ENCODE results near the gene USP9X.
"Not testable (repeated sequence)": the region's sequence is repeated elsewhere in the genome, so short reads cannot be mapped to it uniquely, and the experiment has no call there.

USP9X gene

DNA sequence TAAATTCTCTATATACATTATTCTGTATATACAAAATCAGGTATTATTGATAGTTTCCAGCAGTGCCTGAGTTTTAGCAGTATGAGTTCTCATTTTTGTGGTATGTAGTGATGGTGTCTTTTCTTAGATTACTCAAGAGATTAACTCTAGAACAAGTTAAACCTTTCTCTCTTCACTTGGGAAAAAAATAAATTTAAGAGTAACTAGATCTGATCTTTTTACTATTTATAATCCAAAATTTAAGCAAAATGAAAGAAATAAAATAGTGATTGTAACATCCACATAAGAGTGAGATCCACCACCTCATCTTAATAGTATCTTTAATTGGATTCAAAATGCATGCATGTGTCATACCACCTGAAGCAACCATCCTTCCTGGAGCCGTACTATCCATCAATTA, 124.6 kb downstream of the USP9X start:
- no peak for FAIRE-seq

DNA sequence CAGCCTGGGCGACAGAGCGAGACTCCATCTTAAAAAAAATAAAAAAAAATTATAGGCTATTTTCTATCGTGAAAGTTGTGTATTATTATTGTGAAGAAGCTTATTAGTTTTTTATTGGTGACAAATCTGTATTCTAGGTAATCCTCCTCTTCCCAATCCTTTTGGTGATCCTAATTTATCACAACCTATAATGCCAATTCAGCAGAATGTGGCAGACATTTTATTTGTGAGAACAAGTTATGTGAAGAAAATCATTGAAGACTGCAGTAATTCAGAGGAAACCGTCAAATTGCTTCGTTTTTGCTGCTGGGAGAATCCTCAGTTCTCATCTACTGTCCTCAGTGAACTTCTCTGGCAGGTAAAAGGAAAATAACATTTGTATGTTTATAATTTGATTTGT, 139.4 kb downstream of the USP9X start:
- FAIRE-seq = no peak

DNA sequence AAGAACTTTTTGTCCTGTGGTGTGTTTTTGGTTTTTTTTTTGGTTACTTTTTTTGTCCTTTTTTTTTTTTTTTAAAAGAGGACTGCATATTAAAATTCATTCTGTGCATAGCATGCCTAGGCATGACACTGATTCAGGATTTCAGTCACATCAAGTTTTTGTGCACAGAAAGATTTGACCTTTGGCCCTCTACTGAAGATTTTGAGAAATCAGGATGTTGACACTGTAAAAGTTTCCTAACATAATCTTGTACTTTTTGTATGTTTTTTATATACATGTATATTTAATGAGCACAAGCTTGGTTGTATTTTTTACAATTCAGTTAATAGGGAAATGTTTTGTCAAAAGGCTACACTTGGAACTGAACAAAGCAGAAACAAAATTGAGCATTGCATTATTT, 148.7 kb downstream of the USP9X start:
- no peak for FAIRE-seq

DNA sequence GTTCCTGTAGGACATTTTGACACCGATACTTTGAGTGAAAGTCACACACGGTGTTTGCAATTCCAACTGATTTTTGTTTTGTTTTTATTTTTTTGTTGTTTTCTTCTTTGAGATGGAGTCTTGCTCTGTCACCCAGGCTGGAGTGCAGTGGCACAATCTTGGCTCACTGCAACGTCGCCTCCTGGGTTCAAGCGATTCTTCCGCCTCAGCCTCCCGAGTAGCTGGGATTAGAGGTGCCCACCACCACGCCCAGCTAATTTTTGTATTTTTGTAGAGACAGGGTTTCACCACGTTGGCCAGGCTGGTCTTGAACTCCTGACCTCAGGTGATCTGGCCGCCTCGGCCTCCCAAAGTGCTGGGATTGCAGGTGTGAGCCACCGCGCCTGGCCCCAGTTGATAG, 149.2 kb downstream of the USP9X start:
- FAIRE-seq = not testable (repeated sequence)

DNA sequence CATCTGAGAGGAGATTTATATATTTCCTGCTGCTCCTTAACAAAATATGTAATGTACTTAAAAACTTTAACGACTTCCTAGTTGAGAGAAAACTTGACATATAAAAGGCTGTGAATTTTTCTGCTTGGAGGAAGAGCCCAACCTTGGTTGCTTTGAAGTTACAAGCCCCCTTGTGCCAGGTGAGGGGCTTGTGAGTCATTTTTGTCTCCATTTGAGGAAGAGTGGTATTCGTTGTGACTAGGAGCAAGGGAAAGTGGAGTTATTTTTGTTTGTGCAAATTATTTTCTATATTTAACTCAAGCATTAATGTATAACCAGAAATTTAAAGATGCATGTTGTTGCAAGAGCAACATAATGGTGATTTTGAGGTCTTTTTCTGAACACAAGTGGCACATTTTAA, 149.7 kb downstream of the USP9X start:
- FAIRE-seq = no peak

DNA sequence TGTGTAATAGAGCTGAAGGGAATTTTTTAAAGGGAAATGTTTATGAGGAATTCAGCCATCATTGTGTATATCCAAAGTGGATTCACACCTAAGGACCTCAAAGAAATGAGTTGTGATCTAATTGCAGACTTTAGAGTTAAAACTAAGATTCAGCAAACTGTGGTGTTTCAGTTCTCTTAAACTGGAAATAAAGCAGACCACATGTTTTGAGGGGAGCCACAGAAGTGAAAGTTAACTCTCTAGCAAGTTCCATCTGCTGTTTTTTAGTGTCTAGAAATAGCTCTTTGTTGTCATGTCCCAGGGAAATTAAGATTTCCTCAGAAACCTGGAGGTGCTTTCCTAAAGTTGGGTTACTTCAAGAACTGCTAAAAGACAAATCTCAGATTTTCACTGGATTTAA, 151.4 kb downstream of the USP9X start:
- no peak for FAIRE-seq

DNA sequence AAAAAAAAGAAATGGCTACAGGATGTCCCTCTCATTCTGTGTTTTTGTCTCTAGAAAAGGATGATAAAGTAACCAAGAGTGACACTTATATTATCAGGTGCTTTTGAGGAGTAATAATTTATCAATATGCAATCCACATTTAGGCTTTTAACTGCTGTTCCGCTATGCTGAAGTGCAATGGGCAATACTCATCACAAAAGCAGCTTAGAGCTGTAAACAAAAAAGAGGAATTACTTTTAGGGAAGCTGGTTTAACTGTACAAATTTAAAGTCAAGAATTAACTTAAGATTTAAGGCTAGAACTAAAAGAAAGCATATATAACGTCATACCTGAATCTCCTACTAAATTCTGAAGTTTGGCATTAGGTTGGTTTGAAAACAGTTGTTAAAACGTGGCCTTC, 155.3 kb downstream of the USP9X start:
- FAIRE-seq = no peak

DNA sequence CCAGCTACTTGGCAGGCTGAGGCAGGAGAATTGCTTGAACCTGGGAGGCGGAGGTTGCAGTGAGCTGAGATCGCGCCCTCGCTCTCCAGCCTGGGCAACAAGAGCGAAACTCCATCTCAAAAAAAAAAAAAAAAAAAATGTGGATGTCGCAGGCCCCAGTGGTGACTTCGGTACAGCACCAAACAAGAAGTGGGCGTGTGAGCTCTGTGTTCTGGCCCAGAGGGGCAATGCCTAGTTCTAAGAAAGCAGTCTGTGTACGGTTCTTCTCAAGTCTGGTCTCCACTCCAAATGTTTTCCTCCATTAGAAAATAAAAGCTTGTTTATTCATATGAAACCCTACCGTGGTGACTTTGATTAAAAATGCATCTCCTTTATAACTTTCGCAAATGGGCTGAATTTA, 156.7 kb downstream of the USP9X start:
- FAIRE-seq = no peak

DNA sequence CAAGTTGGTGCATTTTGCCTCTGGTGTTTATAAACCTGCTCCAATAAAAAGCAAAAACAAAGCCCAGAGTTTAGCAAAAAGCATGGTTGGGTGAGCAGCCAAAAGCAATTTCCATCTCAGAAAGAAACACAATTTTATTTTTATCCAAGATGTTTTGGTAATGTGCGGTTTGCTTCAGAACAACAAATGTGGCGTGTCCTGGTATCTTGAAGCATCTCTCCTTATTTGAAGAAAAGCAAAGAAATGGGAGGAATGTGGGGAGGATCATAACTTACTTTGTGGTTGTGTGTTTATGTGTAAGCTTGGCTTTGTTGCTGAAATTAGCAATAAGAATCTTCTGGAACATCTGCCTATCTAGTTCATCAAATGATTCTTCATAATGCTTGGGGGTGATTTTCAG, 160.4 kb downstream of the USP9X start:
- no peak for FAIRE-seq

DNA sequence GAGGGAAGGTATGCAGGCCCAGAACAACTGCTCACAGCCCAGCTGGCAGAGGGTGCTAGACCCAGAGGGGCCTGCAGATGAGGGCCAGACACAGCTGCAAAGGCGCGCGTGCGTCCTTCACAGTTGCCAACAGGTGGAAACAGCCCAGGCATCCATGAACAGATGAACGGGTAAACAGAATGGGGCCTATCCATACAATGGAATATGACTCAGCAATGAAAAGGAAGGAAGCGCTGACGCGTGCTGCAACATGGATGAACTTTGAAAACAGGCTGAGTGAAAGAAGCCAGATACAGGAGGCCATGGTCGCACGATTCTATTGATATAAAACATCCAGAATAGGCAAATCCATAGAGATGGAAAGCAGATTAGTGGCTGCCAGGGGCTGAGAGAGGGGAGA, 165.6 kb downstream of the USP9X start:
- no peak for FAIRE-seq

DNA sequence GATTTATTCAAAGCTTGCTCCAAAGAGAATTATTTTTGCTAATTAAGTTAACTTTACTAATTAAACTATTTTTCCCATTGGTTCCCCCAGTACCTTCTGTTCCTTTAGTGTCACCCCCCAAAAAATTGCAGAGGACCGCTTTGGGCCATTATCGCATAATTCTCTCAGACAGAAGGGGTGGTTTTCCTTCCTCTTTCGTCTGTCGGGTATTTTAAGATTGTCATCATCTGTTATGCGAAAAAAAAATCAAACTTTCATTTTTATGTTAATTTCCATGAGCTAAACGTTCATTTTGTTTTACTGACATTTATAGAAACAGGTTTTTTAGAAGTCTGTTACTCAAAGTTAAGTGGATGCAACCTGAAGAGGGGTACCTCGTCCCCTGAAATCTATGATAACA, 172.6 kb downstream of the USP9X start:
- no peak for FAIRE-seq

DNA sequence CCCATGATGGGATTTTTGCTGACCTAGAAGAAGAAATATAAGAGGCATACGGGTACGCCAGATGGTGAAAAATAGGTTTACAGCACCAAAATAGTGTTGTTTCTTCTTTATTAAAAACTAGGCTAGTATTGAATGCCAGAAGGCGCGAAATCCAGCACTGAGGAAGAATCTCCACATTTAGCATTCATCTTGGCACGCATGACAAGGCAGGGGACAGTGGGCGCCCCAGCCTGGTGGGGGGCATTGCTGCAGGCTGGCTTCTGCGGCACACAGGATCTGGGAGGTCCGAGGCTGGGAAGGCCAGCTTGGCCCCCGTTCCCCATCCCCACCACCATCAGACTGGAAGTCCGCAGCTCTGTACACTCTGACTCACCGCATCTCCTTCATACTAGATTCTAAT, 173.0 kb downstream of the USP9X start:
- FAIRE-seq = no peak

DNA sequence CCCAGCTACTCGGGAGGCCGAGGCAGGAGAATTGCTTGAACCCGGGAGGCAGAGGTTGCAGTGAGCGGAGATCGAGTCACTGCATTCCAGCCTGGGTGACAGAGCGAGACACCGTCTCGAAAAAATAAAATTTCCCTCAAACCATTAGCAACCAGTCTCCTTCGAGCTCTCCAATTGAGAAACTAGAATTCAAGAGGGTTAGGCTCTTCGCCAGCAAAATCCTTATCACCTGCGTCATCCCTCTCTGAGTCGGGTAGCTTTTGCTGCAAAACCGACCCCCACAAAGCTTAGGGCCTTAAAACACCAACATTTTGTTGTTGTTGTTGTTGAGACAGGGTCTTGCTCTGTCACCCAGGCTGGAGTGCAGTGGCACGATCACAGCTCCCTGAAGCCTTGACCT, 173.6 kb downstream of the USP9X start:
- FAIRE-seq = no peak

DNA sequence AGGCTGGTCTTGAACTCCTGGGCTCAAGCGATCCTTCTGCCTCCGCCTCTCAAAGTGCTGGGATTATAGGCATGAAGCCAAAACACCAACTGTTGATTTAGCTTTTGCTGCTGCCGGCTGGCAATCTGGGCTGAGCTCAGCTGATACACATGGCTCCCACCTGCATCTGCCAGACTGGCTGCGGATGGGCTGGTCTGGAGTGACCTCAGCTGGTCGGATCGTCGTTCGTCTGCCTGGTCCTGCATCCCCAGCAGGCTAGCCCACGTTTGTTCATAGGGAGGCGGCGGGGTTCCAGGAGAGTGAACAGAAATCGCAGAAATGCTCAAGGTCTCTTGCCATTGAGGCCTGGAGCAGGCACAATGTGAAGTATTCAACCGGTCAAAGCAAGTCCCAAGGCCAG, 174.3 kb downstream of the USP9X start:
- FAIRE-seq = no peak

DNA sequence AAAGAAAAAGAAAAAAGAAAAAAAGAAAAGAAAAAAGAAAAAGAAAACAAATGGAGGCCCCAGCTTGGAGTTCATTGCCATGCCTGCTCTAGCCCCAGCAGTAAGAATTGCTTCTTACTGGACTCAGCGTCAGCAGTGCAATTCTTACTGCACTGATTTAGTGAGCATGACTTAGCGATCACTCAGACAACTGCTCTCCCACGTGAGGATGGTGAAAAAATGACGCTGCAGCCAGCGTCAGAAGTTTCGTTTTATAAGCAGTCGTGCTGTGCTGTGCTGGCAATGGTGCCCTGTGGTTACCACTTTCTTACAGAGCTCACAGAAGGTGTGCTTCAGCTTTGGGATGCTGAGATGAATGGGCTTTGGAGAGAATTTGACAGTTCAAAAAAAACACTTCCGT, 180.4 kb downstream of the USP9X start:
- no peak for FAIRE-seq

DNA sequence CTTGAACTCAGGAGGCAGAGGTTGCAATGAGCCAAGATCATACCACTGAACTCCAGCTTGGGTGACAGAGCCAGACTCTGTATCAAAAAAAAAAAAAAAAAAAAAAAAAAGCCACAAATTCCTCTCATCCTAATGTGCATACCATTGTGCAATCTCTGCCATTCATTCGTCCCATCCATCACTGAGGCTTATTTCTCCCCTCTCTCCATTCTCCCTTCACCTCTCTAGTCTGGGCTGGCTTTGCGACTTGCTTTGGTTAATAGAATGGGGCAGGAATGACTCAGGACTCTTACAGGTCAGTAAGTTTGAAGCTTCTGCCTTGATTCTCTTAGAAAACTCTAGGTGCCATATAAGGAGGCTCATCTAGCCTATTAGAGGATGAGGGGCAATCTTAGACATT, 188.4 kb downstream of the USP9X start:
- FAIRE-seq = no peak

DNA sequence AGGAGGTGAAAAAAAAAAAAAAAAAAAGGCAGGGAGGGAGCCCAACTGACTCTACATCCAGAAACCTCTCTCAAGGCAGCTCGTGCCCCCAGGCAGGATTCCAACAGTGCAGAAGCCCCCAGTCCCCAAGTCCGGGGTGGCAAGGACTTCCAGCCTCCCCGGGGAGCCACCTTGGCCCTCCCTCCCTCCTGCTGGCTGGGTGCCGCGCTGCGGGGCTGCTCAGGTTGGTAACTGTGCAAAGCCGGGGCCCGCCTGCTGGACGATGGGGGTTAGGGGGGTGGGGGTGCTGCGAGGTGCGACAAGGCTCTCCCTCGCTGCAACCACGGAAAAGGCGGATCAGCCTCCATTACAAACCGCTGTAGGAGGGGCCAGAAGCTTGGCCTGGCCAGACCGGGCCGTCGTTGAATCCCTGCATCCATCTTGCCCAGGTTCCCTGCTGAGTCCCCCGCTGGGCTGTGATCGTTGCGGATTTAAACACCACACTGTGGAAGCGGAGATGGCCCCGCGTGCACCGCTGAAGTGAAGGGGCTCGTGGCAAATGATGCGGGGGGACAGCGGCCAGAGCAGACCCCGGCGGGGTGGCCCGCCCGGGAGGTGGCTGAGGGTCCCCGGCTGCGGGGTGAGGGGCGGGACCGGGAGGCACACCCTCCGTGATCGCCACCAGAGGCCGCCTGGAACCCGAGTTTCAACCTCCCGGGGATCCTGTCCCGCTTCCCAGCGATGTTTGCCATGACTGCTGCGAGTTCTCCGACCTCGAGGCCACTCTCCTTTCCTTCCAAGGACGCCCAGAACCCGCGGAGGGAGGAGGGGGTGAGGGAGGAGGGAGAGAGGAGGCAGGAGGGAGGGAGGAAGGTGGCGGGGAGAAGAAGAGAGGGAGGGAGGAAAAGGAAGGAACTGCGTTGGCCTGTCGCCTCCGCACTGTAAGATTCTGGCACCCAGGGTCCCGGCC, 190.7 kb downstream of the USP9X start:
- no peak for FAIRE-seq

DNA sequence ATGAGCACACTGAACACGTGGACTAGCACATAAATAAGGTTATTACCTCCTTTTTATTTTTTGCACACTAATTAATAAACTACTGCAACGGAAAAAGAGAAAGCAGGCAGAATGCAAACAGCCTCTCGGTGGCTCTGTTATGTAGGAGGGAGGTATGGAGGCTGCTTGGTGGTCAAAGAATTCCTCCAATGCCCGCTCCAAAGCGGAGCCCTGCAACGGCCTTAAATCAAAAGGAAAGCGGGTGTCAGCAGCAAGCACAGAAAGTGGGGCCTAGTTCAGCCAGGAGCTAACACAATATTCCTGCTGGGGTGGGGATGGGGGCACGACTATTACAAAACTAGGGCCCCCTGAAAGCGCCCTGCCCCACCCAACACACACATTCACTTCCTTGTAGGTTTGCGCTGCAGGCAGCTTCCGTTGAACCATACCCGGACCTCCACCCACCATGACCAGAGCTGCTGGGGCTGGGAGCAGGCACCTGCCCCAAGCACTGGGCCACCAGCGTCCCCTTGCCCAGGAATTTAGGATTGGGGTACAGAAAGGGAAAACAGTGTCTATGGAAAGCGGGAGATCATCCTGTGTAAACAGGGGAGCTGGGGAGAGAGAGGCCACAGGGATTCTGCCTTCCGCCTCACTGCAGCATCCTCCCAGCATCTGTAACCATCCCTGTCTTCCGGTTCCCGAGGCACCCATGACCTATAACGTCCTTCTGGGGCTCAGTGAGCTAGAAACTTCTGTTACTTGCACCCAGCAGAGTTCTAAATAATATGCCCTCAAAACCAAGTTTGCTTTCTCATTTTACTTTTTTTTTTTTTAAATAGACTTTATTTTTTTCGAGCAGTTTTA, 191.6 kb downstream of the USP9X start:
- no peak for FAIRE-seq

DNA sequence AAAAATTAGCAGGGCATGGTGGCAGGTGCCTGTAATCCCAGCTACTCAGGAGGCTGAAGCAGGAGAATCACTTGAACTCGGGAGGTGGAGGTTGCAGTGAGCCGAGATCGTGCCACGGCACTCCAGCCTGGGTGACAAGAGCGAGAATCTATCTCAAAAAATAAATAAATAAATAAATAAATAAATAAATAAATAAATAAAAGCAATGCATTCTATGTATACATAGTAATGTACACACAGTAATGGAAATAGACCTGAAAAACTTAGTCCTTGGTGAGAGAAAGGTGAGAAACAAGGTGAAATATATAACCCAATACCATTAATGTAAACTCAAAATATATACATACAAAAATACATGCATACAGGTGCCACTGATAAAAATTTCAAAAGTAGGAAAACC, 197.1 kb downstream of the USP9X start:
- not testable (repeated sequence) for FAIRE-seq

DNA sequence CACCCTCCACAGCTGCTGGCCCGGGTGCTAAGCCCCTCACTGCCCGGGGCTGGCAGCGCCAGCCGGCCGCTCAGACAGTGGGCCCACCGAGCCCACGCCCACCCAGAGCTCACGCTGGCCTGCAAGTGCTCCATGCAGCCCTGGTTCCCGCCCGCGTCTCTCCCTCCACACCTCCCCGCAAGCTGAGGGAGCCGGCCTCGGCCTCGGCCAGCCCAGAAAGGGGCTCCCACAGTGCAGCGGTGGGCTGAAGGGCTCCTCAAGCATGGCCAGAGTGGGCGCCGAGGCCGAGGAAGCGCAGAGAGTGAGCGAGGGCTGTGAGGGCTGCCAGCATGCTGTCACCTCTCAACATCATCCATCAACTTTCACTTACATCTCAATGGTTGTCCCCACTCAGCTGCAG, 200.7 kb downstream of the USP9X start:
- FAIRE-seq = not testable (repeated sequence)
